NOMO-1 (cell line): ENCODE data around the gene COL24A1.
"Not testable (repeated sequence)": the region's sequence is repeated elsewhere in the genome, so short reads cannot be mapped to it uniquely, and the experiment has no call there.

ENCODE experiments used
- DNase-seq, 2 experiments: peaks; one replicate each; lab custom pipeline; 2025; ENCODE audit not compliant: unreplicated experiment in 2 of 2; lab: John Stamatoyannopoulos, UW

COL24A1 gene

GRCh38 chr1:86085741-86086409 lies 70.7 kb downstream of the COL24A1 start:
- DNase-seq = peak in 1 of 2 experiments; percentile 37

- no peak for DNase-seq
Measured at GRCh38 chr1:86084998-86085397, 71.6 kb downstream of the COL24A1 start.

GRCh38 chr1:86082183-86082582 lies 74.4 kb downstream of the COL24A1 start:
- no peak for DNase-seq

DNA sequence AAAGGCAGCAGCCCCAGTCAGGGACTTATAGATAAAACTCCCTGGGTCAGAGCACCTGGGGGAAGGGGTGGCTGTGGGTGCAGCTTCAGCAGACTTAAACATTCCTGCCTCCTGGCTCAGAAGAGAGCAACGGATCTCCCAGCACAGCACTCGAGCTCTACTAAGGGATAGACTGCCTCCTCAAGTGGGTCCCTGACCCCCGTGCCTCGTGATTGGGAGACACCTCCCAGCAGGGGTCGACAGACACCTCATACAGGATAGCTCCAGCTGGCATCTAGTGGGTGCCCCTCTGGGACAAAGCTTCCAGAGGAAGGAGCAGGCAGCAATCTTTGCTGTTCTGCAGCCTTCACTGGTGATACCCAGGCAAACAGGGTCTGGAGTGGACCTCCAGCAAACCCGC lies 84.1 kb downstream of the COL24A1 start:
- DNase-seq = not testable (repeated sequence)

- not testable (repeated sequence) for DNase-seq
Measured at GRCh38 chr1:86071870-86072269, 84.7 kb downstream of the COL24A1 start.

GRCh38 chr1:86069757-86070145 lies 86.8 kb downstream of the COL24A1 start:
- DNase-seq = no peak

- DNase-seq = no peak
Measured at GRCh38 chr1:86068841-86069756, 87.5 kb downstream of the COL24A1 start.

- DNase-seq = no peak
Measured at GRCh38 chr1:86068271-86068721, 88.3 kb downstream of the COL24A1 start.

DNA sequence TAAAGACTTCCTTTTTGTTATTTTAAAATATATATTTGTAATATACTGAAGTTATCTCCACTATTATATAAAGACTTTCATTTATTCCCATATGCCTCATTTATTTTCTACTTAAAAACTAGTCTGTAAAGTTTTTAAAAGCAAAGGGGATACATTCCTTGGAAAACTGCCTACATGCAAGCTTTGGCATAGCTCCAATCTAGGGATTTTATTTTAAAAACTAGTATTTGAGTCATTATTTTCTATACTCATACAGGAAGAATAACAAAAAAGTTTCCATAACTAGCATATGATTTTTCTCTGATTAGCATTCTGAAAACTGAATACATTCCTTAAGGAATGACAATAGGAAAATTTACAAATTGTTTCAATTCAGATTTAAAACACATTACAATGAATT lies 88.9 kb downstream of the COL24A1 start:
- DNase-seq = no peak

DNA sequence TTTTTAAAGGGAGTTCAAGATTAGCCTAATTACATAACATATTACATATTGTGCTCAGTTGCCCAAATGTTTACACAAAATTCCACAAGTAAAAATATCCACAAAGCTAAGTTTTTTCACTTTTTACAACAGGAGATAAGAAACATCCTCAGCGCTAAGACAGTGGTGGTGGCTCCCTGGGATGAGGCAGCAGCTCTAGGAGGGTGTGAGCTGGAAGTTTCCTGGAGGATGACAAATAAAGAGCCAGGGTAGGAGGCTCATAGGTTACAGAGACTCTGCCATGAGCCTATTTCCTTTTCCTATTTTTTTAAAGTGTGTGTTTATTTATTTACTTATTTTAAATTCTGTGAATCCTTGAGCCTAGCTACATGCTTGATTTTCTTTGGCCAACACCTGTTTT lies 91.7 kb downstream of the COL24A1 start:
- DNase-seq = no peak

DNA sequence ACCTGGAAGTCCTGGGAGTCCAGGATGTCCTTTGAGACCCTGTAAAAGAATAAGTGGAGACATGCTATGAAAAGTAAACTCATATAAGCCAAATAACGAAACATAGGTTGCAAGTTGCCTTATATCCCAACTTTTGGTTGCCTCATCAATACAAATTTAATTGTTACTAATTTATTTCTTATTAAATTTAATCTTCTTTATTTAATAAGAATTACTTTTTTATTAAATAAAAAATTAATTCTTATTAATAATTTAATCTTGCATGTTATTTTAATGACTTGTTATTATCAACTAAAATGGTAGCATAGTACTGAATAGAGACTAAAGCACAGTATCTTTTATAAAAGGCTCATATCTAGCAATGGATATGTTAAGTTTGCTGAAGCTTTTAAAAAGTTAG lies 92.9 kb downstream of the COL24A1 start:
- no peak for DNase-seq

DNA sequence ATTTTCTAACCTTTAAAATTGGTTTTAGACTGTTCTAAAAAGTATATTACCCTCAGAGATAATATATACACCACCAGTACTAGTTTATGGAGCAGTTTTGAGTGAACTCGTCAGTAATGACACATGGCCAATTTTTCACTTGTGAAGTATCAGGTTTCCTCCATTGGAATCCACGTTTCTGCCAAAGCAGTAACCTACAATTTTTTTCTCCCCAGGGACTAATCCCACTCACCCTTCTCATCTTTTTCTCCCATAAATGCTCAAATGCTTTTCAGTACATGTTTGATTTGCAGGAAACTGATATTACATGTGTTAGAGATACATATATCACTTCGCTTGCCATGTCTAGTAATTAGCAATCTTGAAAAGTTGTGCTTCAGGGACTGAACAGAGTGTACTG lies 94.1 kb downstream of the COL24A1 start:
- no peak for DNase-seq

DNA sequence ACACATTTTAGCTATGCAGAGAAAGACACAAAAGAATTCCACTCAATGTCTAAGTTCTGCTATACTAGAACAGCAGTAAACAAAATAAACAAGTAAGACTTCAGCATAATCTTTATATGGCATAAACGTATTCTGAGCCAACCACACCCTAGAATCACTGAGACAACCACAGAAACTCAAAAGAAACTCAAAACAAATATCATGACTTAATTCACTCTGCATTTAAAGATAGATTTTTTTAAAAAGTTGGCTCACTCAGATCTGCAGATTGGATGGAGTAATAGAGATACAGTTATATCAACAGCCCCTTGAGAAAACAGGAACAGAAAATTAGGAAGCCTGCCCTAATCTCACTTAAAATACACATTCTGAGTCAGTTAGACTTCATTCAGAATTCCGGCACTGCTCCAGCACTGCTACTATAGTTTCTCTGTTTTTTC lies 95.0 kb downstream of the COL24A1 start:
- peak; percentile 68 to 92 for DNase-seq

GRCh38 chr1:86054396-86054795 lies 102.2 kb downstream of the COL24A1 start:
- no peak for DNase-seq

GRCh38 chr1:86052948-86053698 lies 103.4 kb downstream of the COL24A1 start:
- DNase-seq = no peak

GRCh38 chr1:86035101-86035500 lies 121.5 kb downstream of the COL24A1 start:
- no peak for DNase-seq

DNA sequence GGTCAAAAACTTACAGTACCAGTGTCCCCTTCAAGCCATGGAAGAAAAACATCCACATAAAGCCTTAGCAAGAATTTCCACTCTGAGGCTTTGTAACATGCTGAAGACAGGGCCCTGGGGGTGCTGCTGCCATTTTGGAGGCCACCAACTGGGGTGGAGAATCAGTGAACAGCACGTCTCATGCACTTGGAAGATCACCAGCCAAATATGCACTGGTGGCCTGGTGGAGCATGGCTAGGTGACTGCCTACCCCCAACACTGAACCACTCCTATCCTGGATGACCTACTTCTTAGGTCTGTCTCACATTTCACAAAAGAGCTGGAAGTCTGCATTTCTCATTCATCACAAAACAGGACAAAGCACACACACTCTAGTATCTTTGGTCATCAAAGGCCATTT lies 126.4 kb downstream of the COL24A1 start:
- no peak for DNase-seq

DNA sequence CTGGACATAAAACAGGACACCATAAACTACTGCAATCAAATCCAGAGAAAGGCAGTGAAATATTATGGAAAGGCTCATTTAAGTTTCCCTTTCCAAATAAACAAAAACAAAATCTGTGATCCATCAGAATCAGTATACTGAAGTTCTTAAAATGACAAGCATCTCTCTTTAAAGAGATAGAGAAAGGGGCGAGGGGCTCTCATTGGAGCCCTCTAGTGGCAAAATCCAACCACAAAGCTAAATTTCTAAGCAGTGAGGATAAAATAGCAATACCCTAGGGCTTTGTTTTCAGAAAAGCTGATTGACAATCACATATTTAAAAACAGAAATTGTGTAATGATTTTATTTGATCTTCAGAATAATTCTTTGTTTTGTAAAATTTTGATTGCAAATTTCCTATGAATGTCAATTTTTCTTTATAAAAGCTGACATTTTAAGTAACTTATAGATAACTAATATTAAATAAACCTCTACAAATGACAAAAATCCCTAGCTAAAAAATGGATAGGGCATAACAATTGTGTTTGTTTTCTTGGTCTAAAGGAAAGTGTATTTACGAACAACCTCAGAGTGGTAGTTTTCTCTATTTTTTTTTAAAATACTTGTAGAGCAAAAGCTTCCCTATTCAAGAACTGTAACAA lies 138.2 kb downstream of the COL24A1 start:
- peak in 1 of 2 experiments; percentile 48 for DNase-seq

DNA sequence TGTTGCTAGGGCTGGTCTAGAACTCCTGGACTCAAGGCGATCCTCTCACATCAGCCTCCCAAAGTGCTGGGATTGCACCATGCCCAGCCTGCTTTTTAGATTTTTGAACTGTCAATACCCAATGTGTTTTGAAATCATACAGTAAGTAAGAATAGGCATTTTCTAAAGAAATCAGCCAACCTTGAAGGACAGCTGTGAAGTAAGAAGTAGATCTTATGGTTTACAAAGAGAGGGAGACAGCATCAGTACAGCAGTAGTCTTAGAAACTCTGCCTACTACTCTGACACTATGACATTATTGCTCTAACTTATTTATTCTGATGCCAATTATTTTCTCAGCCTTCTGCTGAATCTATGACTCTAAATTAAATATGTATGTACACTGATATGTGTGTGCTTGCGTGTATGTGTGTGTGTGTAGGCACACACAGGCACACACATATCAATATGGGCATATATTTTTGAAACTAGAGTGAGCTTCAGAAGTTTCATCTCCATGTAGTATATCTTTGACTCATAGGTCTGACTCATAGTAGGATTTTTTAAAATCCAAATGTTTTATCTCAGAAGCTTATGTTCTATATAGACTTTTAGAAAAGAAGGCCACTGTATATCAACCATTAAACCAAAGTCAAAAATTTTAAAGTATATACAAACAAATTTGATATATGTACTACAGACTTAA lies 140.4 kb downstream of the COL24A1 start:
- DNase-seq = no peak

DNA sequence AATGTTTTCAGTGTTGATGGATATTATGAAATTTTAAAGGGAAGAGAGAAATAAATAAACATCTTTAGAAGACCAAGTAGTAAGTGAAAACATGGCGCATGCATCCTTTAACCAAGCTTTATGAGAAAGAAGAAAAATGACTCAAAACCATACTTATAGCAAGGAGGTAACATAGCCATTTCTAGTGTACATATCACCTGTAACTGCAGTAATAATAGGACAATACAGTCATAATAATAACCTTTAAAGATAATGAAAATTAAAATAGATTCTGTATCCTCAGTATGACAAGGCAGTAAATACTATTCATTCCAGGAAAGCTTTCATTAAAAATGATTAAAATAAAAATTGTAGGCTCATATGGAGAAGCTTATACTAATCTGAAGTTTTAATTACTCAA lies 141.2 kb downstream of the COL24A1 start:
- no peak for DNase-seq
